HepG2 (cell line): ENCODE data around the gene ORC4.

Experiments
- ZBTB7B ChIP-seq: sonication (generic); formaldehyde crosslinking; IDR thresholded peaks from 2 replicates; pipeline ENCODE4 v1.4.0; 2020; ENCODE audit warnings: missing genetic modification reagents
- TF ChIP-seq, protein P1 (sequence below): sonication (generic); formaldehyde crosslinking; IDR thresholded peaks from 2 replicates; pipeline ENCODE4 v1.4.0; 2020; ENCODE audit warnings: missing genetic modification reagents

GRCh38 chr2:148021886-148022285 is 1.3 kb upstream of the ORC4 start:
- no peak for TF ChIP-seq ZBTB7B
- TF ChIP-seq, protein P1, sequence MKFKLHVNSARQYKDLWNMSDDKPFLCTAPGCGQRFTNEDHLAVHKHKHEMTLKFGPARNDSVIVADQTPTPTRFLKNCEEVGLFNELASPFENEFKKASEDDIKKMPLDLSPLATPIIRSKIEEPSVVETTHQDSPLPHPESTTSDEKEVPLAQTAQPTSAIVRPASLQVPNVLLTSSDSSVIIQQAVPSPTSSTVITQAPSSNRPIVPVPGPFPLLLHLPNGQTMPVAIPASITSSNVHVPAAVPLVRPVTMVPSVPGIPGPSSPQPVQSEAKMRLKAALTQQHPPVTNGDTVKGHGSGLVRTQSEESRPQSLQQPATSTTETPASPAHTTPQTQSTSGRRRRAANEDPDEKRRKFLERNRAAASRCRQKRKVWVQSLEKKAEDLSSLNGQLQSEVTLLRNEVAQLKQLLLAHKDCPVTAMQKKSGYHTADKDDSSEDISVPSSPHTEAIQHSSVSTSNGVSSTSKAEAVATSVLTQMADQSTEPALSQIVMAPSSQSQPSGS (CRISPR knock-in tag) = no peak
